Left ventricle myocardium inferior (tissue), 1 donor: ENCODE data around the gene GSG1L. TPM values are rescaled to one million over a fixed set of nuclear protein-coding genes. Genes with fewer than 3 reads are reported as not detected.

Source experiments
- DNase-seq: peaks from one replicate; pipeline ENCODE4 v3.0.0-alpha.2; 2020
- H3K27ac ChIP-seq: fragments of 200-600 bp; replicated peaks from 2 replicates; pipeline ENCODE4 v1.8.0; 2021
- H3K27me3 ChIP-seq: fragments of 200-600 bp; 2 replicates; pipeline ENCODE4 v1.8.0; 2021; ENCODE audit warnings: low read depth
- H3K36me3 ChIP-seq: fragments of 200-600 bp; 2 replicates; pipeline ENCODE4 v1.8.0; 2021
- H3K4me1 ChIP-seq: fragments of 200-600 bp; 2 replicates; pipeline ENCODE4 v1.8.0; 2021
- H3K4me3 ChIP-seq: fragments of 200-600 bp; 2 replicates; pipeline ENCODE4 v1.8.0; 2021; ENCODE audit warnings: mild to moderate bottlenecking, moderate library complexity
- H3K9me3 ChIP-seq: fragments of 200-600 bp; replicated peaks from 2 replicates; pipeline ENCODE4 v1.8.0; 2021
- intact Hi-C: fragments of 100-400 bp; cut with micrococcal nuclease; formaldehyde crosslinking; loops from one replicate; pipeline ENCODE4 v1.11.0; 2022
- total RNA-seq: library from RNA; stranded (reverse); fragmentation: NEBNext Ultra II Directional; extraction: Animal tissue kit (Norgen Biotek cat#: 25700); gene quantifications from one replicate; pipeline ENCODE4 v1.2.1, GENCODE V29; 2021
- TF ChIP-seq, protein P1 (sequence below): fragments of 200-600 bp; IDR thresholded peaks from 2 replicates; pipeline ENCODE4 v1.8.0; 2021; ENCODE audit warnings: antibody characterized with exemption, mild to moderate bottlenecking, borderline replicate concordance
- donor health status: DM: no; HTN: yes; CAD: no; lungs with severe emphysema.

The GSG1L gene
- total RNA-seq, 1 donor from 2014 or later, result 3.4 TPM

DNA sequence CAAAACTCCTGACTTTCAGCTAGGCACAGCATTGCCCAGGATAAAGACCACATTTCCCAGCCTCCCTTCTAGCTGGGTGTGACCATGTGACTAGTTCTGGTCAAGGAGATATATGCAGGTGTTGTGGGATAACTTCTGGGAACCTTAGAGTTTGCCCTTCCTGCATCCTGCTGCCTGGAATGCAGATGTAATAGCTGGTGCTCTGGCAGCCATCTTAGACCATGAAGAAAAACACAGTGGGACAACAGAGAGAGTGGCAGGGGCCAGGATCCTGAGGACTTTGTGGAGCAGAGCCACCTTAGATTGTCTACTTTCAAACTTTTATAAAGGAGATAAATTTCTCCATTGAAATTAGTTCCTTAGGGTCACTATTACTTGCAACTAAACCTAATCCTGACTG, 101.3 kb downstream of the GSG1L start:
- no peak overlapping the region for H3K27ac ChIP-seq
- H3K36me3 ChIP-seq, result no peaks in the 10 kb centered on the region
- intact Hi-C loops, result no loop called here
- no peak overlapping the region for H3K4me3 ChIP-seq
- H3K4me1 ChIP-seq, result no peaks in the 10 kb centered on the region
- H3K27me3 ChIP-seq, result peaks cover 33% of the 10 kb centered on the region
- H3K9me3 ChIP-seq, result peaks cover 12% of the 10 kb centered on the region
- TF ChIP-seq, protein P1, sequence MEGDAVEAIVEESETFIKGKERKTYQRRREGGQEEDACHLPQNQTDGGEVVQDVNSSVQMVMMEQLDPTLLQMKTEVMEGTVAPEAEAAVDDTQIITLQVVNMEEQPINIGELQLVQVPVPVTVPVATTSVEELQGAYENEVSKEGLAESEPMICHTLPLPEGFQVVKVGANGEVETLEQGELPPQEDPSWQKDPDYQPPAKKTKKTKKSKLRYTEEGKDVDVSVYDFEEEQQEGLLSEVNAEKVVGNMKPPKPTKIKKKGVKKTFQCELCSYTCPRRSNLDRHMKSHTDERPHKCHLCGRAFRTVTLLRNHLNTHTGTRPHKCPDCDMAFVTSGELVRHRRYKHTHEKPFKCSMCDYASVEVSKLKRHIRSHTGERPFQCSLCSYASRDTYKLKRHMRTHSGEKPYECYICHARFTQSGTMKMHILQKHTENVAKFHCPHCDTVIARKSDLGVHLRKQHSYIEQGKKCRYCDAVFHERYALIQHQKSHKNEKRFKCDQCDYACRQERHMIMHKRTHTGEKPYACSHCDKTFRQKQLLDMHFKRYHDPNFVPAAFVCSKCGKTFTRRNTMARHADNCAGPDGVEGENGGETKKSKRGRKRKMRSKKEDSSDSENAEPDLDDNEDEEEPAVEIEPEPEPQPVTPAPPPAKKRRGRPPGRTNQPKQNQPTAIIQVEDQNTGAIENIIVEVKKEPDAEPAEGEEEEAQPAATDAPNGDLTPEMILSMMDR, result no peak
- no peak for DNase-seq

DNA sequence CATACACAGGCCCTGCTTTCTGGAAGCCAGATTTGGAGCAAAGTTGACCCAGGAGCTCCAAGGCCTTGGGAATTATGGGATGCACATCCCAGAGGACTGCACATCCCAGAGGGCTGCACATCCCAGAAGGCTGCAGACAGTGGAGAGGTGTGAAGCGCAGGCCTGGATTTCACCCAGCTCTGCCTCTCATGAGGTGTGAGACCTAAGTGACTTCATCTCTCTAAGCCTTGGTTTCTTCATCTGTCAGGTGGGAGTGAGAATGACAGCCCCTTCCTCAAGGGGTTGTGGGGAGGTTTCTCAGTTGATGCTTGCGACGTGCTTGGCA, 102.3 kb downstream of the GSG1L start:
- TF ChIP-seq, protein P1, result no peak
- intact Hi-C loops, result no loop called here

DNA sequence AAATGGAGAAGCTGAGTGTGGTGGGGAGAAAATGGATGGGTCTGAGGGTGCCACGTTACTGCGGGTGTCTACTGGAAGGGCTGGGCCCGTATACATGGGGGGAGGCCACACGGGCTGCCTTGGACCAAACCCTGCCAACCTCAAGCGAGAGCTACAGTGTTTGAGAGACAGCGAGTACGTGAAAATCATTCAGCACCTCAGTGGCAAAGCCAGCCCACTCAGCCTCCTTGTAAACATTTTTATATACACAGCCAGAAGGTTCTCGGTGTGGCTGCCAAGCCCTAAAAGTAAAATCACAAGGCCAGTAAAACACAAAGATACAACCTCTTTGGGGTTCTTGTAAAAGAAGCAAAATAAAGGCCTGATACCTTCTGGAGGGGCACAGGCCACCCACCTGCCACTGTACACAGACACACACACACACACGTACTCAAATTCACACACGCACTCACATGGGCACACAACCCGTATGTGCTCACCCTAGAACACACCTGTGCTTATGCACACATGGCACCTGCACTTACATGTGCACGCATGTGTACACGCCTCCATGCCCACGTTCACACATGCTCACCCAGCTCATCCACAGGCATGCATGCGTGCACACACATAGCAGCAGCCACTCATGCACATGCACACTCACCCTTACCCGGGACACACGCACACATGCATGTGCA, 102.8 kb downstream of the GSG1L start:
- Histone ChIP-seq H3K27ac (no peak overlapping the region), H3K27me3 (peaks cover 29% of the 10 kb centered on the region), H3K4me1 (no peaks in the 10 kb centered on the region), H3K36me3 (no peaks in the 10 kb centered on the region), H3K4me3 (no peak overlapping the region), H3K9me3 (peaks cover 27% of the 10 kb centered on the region)
- intact Hi-C loops, result no loop called here
- DNase-seq, result no peak
- TF ChIP-seq, protein P1, result no peak

More for the DNA sequence above, 102.3 kb downstream of the GSG1L start:
- no peak overlapping the region for H3K4me3 ChIP-seq
- no peaks in the 10 kb centered on the region for H3K4me1 ChIP-seq
- no peak for DNase-seq
- H3K27ac ChIP-seq, result no peak overlapping the region
- H3K36me3 ChIP-seq, result no peaks in the 10 kb centered on the region
- peaks cover 22% of the 10 kb centered on the region for H3K9me3 ChIP-seq
- peaks cover 33% of the 10 kb centered on the region for H3K27me3 ChIP-seq

DNA sequence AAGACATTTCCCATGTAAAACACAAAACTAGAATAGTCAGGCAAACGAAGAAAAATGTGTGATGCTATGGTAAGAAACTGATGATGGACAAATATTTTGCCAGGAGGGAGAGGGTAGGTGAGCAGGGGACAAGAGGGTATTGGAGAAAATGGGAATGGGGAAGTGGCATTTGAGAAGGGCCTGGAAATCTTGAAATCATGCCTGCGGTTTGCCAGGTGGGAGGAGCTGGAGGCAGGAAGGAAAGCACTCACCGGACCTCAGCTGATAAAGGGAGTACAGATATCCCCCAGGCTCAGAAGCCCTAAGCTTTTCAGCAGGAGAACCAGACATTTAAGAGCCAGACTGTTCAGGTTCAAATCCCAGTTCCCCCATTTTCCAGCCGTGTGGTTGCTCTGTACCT, 103.6 kb downstream of the GSG1L start:
- H3K4me1 ChIP-seq, result no peaks in the 10 kb centered on the region
- H3K27ac ChIP-seq, result no peak overlapping the region
- peaks cover 35% of the 10 kb centered on the region for H3K9me3 ChIP-seq
- H3K36me3 ChIP-seq, result no peaks in the 10 kb centered on the region
- no peak for DNase-seq
- no peak overlapping the region for H3K4me3 ChIP-seq
- H3K27me3 ChIP-seq, result peaks cover 28% of the 10 kb centered on the region
- TF ChIP-seq, protein P1, result no peak
- intact Hi-C loops, result no loop called here

DNA sequence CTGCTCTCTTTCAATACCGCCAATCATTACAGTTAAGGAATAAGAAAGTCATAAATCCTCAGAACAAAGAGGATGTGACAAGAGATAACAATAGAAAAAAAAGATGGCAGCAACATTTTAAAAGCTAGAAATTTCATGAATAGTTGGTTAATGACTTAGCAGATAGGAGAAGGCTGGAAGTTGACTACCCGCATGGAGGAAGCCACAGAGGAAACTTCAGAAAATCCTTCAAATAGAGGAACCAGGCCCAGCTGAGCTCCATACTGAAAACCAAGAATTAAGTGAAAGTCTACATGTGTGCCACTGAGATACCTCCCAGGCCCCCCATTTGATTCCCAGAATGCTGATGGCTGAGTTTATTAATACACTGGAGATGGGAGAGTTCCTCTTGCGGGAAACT, 109.3 kb downstream of the GSG1L start:
- Histone ChIP-seq H3K27ac (no peak overlapping the region), H3K4me3 (no peak overlapping the region), H3K4me1 (no peaks in the 10 kb centered on the region), H3K9me3 (peaks cover 36% of the 10 kb centered on the region), H3K27me3 (peaks cover 38% of the 10 kb centered on the region), H3K36me3 (no peaks in the 10 kb centered on the region)
- intact Hi-C loops, result no loop called here
- no peak for DNase-seq
- TF ChIP-seq, protein P1, result no peak
